Mesenchymal stem cell (in vitro differentiated cells and primary cell): ENCODE measurements around the gene ZDHHC18.

Source experiments
- DNase-seq: peaks from one replicate; pipeline ENCODE4 v3.0.0-alpha.2; 2013
- H2AFZ ChIP-seq: one replicate; pipeline ENCODE4 v1.6.1; 2013; ENCODE audit warnings: low read depth, mild to moderate bottlenecking, control low read depth, inconsistent platforms, low read length, moderate library complexity
- H2AK5ac ChIP-seq: 2 replicates; pipeline ENCODE4 v1.6.1; 2013; ENCODE audit warnings: low read length, moderate library complexity, mild to moderate bottlenecking, inconsistent platforms; ENCODE audit not compliant: severe bottlenecking
- H2BK120ac ChIP-seq: one replicate; pipeline ENCODE4 v1.6.1; 2013; ENCODE audit warnings: low read depth, mild to moderate bottlenecking, inconsistent platforms, low read length, moderate library complexity
- H2BK12ac ChIP-seq, 2 experiments: one replicate each; pipeline ENCODE4 v1.6.1; 2013; ENCODE audit warnings: inconsistent platforms in 2 of 2, low read length in 2 of 2, mild to moderate bottlenecking in 2 of 2, moderate library complexity in 2 of 2, control low read depth in 1 of 2
- H2BK15ac ChIP-seq: one replicate; pipeline ENCODE4 v1.6.1; 2013; ENCODE audit warnings: mild to moderate bottlenecking, low read depth, inconsistent platforms; ENCODE audit not compliant: poor library complexity, severe bottlenecking
- H2BK5ac ChIP-seq: 2 replicates; pipeline ENCODE4 v1.6.1; 2013; ENCODE audit warnings: low read depth, mild to moderate bottlenecking, low read length, control low read depth, inconsistent platforms; ENCODE audit not compliant: poor library complexity, severe bottlenecking
- H3K14ac ChIP-seq, 2 experiments: one replicate each; pipeline ENCODE4 v1.6.1; 2013; ENCODE audit warnings: inconsistent platforms in 2 of 2, low read length in 2 of 2, control low read depth in 1 of 2, mild to moderate bottlenecking in 1 of 2, moderate library complexity in 1 of 2
- H3K18ac ChIP-seq, 2 experiments: one replicate each; pipeline ENCODE4 v1.6.1; 2013; ENCODE audit warnings: inconsistent platforms in 2 of 2, low read length in 2 of 2, control low read depth in 1 of 2, low read depth in 1 of 2, mild to moderate bottlenecking in 1 of 2
- H3K23ac ChIP-seq, 2 experiments: one replicate each; pipeline ENCODE4 v1.6.1; 2013; ENCODE audit warnings: inconsistent platforms in 2 of 2, low read length in 2 of 2, mild to moderate bottlenecking in 2 of 2, moderate library complexity in 2 of 2, control low read depth in 1 of 2
- H3K27ac ChIP-seq: 2 replicates; pipeline ENCODE4 v1.5.1; 2013; ENCODE audit warnings: mild to moderate bottlenecking, moderate library complexity, low read length, control low read depth, inconsistent platforms; ENCODE audit not compliant: poor library complexity, severe bottlenecking
- H3K27me3 ChIP-seq, 2 experiments: 2 replicates each; pipeline versions ENCODE4 v1.6.1 to v1.7.0; 2013; ENCODE audit warnings: low read length in 2 of 2, mild to moderate bottlenecking in 2 of 2, moderate library complexity in 2 of 2, control low read depth in 1 of 2, inconsistent platforms in 1 of 2; ENCODE audit not compliant: control insufficient read depth in 1 of 2, insufficient read depth in 1 of 2
- H3K36me3 ChIP-seq, 2 experiments: 2 replicates each; pipeline versions ENCODE4 v1.6.1 to v1.7.0; 2013; ENCODE audit warnings: low read length in 2 of 2, control low read depth in 1 of 2, inconsistent platforms in 1 of 2, low read depth in 1 of 2, mild to moderate bottlenecking in 1 of 2; ENCODE audit not compliant: insufficient read depth in 2 of 2, control insufficient read depth in 1 of 2
- H3K4ac ChIP-seq, 2 experiments: one replicate each; pipeline ENCODE4 v1.6.1; 2013; ENCODE audit warnings: inconsistent platforms in 2 of 2, low read length in 2 of 2, mild to moderate bottlenecking in 2 of 2, moderate library complexity in 2 of 2, control low read depth in 1 of 2, low read depth in 1 of 2
- H3K4me1 ChIP-seq: 2 replicates; pipeline ENCODE4 v1.6.1; 2013; ENCODE audit warnings: low read depth, low read length, control low read depth; ENCODE audit not compliant: control insufficient read depth, insufficient read depth
- H3K4me2 ChIP-seq: 2 replicates; pipeline ENCODE4 v1.6.1; 2013; ENCODE audit warnings: low read length, mild to moderate bottlenecking, inconsistent platforms; ENCODE audit not compliant: poor library complexity, severe bottlenecking
- H3K4me3 ChIP-seq, 2 experiments: 2 replicates each; pipeline versions ENCODE4 v1.5.1 to v1.7.0; 2013; ENCODE audit warnings: low read length in 2 of 2, mild to moderate bottlenecking in 2 of 2, control low read depth in 1 of 2, low read depth in 1 of 2; ENCODE audit not compliant: insufficient read depth in 1 of 2
- H3K79me1 ChIP-seq: replicated peaks from 2 replicates; pipeline ENCODE4 v1.6.1; 2013; ENCODE audit warnings: mild to moderate bottlenecking, control low read depth, low read length, inconsistent platforms; ENCODE audit not compliant: poor library complexity, severe bottlenecking
- H3K9ac ChIP-seq: 2 replicates; pipeline ENCODE4 v1.7.0; 2013; ENCODE audit warnings: mild to moderate bottlenecking, low read length, moderate library complexity
- H3K9me3 ChIP-seq: 2 replicates; pipeline ENCODE4 v1.7.0; 2013; ENCODE audit warnings: mild to moderate bottlenecking, low read length; ENCODE audit not compliant: control insufficient read depth
- H4K8ac ChIP-seq: one replicate; pipeline ENCODE4 v1.6.1; 2013; ENCODE audit warnings: inconsistent platforms, mild to moderate bottlenecking, low read length, moderate library complexity
- H4K91ac ChIP-seq: one replicate; pipeline ENCODE4 v1.6.1; 2013; ENCODE audit warnings: mild to moderate bottlenecking, low read length, inconsistent platforms
- whole genome bisulfite sequencing: methylation state at CpG from one replicate; pipeline ENCODE4 v1.1.7; 2013; ENCODE audit warnings: mixed read lengths; 5-methylcytosine and 5-hydroxymethylcytosine counted together

The ZDHHC18 gene

DNA sequence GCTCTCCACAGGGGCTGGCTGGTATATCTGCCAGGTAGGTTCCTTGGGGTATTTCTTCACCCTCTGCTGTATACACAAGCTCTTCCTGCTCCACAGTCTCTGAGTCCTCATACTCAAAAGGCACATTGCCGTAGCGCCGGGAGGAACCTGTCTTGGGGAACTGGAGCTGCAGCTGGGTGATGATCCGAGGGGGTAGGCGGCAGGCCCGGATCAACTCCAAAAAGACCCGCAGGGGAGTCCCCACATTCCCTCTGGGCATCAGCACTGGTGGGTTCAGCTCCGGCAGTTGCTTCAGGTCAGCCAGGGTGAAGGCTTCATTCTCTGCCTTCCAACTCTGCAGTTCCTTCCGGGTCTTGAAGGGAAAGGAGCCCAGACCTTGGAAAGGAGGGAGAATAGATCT, 70.9 kb downstream of the ZDHHC18 start:
- Histone ChIP-seq H3K27me3 (no peaks in the 10 kb centered on the region), H4K8ac (no peak overlapping the region), H4K91ac (no peak overlapping the region), H2BK5ac (no peak overlapping the region), H3K14ac (no peak overlapping the region), H3K4ac (no peak overlapping the region), H2AFZ (no peak overlapping the region), H2BK120ac (no peak overlapping the region), H2AK5ac (no peak overlapping the region), H3K18ac (no peak overlapping the region), H3K4me2 (no peak overlapping the region), H3K79me1 (peaks cover 27% of the 10 kb centered on the region), H3K27ac (no peak overlapping the region), H3K4me3 (no peak overlapping the region), H3K9ac (no peak overlapping the region), H3K36me3 (peaks cover 30 to 55% of the 10 kb centered on the region in 2 experiments), H3K4me1 (peaks cover 6% of the 10 kb centered on the region), H2BK12ac (no peak overlapping the region), H3K9me3 (no peaks in the 10 kb centered on the region), H3K23ac (no peak overlapping the region), H2BK15ac (no peak overlapping the region)
- WGBS: 98% methylated on average over 9 of the region's 9 CpGs
- DNase-seq: no peak

DNA sequence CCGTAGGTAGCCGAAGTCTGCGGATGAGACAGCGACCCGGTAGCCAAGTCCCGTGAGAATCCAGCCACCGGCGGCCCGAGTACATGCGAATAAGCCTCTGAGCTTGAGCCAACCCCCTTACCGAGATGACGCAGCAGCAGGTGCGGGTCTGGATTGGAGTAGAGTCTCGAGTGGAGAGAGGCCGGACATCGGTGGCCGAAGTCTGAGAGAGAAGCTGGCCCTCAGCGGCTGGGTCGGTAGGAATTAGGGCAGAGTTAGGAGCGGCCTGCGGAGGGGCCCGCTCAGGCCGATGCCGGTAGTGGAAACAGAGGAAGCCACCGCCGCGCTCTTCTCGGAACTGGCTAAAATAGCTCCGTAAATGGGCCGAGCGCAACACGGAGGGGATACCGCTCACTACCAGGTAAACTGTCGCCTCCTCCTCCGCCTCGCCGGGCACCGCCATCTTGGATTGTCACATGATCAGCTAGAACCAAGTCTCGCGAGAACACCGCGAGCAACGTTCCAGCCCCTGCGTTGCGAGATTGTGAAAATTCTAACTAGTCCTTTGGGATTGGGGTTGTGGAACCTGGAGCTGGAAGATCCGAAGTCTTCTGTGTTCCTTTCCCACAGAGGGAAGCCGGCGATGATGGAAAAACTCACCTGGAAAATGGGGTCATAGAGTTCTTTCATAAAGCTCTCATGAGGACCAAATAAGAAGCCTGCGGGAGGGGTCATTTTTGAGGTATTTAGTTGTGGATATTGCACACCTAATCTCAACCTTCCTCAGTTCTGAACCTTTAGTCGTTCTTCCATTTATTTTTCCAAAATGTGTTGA, 73.7 kb downstream of the ZDHHC18 start, which contains the start of gene GPATCH3:
GPATCH3 (minus strand) TSS at position 467 of the 814 bp plus-strand sequence; CDS start at position 442, 25 bp downstream.
- Histone ChIP-seq H2AK5ac (no peak within 1 kb of the TSS), H3K4me2 (peak within 1 kb of the TSS; percentile 74), H2BK5ac (peak within 1 kb of the TSS; percentile 85), H2BK15ac (peak within 1 kb of the TSS; percentile 52), H3K14ac (peak within 1 kb of the TSS in 1 of 2 experiments; percentile 94), H3K4me1 (peaks cover 10% of the 10 kb centered on the region), H3K27ac (peak within 1 kb of the TSS; percentile 98), H4K91ac (peak within 1 kb of the TSS; percentile 86), H3K9ac (peak within 1 kb of the TSS; percentile 99), H2AFZ (peak within 1 kb of the TSS; percentile 88), H3K36me3 (peaks cover 6 to 28% of the 10 kb centered on the region in 2 experiments), H3K23ac (peak within 1 kb of the TSS in 1 of 2 experiments; percentile 60), H3K27me3 (no peaks in the 10 kb centered on the region), H3K4ac (peak within 1 kb of the TSS; percentile 80 to 89), H2BK120ac (no peak within 1 kb of the TSS), H3K18ac (peak within 1 kb of the TSS; percentile 87 to 89), H3K9me3 (no peaks in the 10 kb centered on the region), H3K4me3 (peak within 1 kb of the TSS; percentile 81 to 99), H4K8ac (peak within 1 kb of the TSS; percentile 98), H3K79me1 (peaks cover 12% of the 10 kb centered on the region), H2BK12ac (no peak within 1 kb of the TSS)
- DNase-seq: peak; percentile 94
- 1% methylated on average over 48 of the region's 50 CpGs for WGBS

DNA sequence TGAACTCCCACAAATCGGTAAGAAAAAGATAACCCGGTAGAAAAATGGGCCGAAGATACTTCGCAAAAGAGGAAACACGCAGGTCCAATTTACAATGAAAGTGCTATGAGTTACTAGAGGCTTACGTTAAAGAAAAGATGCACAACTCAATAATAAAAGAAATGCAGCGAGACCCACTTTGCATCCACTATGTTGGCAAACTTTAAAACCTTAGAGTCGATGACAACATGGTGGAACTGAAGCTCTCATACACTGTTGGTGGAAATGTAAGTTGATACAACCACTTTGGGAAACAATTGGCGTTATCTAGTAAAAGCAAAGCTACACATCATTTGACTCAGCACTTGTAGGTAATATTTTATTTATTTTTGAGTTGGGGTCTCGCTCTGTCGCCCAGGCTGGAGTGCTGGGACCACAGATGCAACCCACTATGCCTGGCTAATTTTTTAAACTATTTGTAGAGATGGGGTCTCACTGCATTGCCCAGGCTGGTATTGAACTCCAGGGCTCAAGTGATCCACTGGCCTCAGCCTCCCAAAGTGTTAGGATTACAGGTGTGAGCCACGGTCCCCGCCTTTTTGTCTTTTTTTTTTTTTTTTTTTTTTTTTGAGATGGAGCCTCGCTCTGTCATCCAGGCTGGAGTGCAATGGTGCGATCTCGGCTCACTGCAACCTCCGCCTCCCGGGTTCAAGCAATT, 74.5 kb downstream of the ZDHHC18 start:
- Histone ChIP-seq H2BK5ac (no peak overlapping the region), H3K27me3 (no peaks in the 10 kb centered on the region)

More for the DNA sequence above, 74.5 kb downstream of the ZDHHC18 start:
- H4K91ac ChIP-seq: no peak overlapping the region
- H3K4me3 ChIP-seq: peak overlapping the region in 1 of 2 experiments; percentile 99
- no peak overlapping the region for H3K23ac ChIP-seq
- WGBS: 80% methylated on average over 16 of the region's 18 CpGs
- H2AK5ac ChIP-seq: no peak overlapping the region
- H3K27ac ChIP-seq: no peak overlapping the region
- H3K4me2 ChIP-seq: peak overlapping the region; percentile 65
- no peak overlapping the region for H2BK15ac ChIP-seq
- H3K18ac ChIP-seq: no peak overlapping the region
- no peak overlapping the region for H3K14ac ChIP-seq
- H3K36me3 ChIP-seq: peaks cover 5 to 21% of the 10 kb centered on the region in 2 experiments
- H4K8ac ChIP-seq: no peak overlapping the region
- H3K9me3 ChIP-seq: no peaks in the 10 kb centered on the region
- H3K4me1 ChIP-seq: peaks cover 10% of the 10 kb centered on the region
- H2AFZ ChIP-seq: no peak overlapping the region
- no peak overlapping the region for H2BK120ac ChIP-seq
- H3K4ac ChIP-seq: no peak overlapping the region
- H3K79me1 ChIP-seq: peaks cover 10% of the 10 kb centered on the region
- DNase-seq: no peak
- peak overlapping the region; percentile 99 for H3K9ac ChIP-seq
- no peak overlapping the region for H2BK12ac ChIP-seq
